ENCODE results near the gene PRR22. TPM values are rescaled to one million over a fixed set of nuclear protein-coding genes. Genes with fewer than 3 reads are reported as not detected.

PRR22 gene
- total and polyA plus RNA-seq, 2 donors (not counting 3 experiments of a cell fraction or from before 2014, with no cell fraction given) = 1.4 to 3.4 TPM

DNA sequence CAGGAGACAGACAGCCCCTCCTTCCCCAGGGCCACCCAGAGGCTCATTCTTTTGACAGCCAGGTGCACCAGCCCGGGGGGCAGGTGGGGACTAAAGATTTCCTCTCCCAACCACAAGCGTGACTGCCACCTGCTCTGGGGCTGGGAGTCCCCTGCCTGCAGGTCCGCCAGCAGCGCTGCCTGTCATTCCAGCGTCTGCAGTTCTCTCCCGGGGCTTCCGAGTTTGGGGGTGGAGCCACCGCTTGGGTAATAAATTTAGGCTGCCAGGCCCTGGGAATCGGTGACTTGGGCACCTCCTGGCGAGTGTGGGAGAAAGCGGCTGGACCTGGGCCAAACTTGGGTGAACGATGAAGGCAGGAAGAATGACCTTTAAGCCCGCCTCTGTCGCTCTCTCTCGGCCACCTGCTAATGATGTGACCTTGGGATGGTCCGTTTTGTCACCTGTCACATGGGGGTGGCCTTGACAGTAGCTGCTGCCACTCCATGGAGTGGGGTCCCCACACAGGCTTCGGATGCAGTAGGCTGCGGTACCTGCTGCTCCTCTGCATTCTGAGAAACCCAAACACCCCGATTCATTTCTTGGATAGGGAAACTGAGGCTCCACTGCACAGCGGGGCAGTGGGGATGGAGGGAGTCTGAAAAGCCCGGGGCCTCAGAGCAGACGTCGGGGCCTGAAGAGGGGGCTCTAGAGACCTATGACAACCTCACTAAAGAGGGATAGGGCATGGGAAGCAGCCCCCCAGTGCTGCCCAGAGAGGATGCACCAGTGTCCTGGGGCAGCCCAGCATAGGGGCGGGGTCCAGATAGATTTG lies 42.2 kb upstream of the PRR22 start:
- Histone ChIP-seq H3K79me2 (ENCODE audit: control insufficient read depth, insufficient read depth, low read length) (no peaks in the 10 kb centered on the region), H3K36me3 (ENCODE audit: control insufficient read depth in 2 of 2, extremely low read depth in 1 of 2, insufficient read depth in 2 of 2, low read length in 2 of 2) (no peaks in the 10 kb centered on the region), H3K9me3 (replicated peaks; ENCODE audit: control insufficient read depth, insufficient read depth, low read length) (no peaks in the 10 kb centered on the region), H3K27me3 (ENCODE audit: control insufficient read depth in 2 of 2, insufficient read depth in 2 of 2, low read length in 2 of 2) (peaks cover 0 to 3% of the 10 kb centered on the region in 2 experiments), H3K4me1 (ENCODE audit: control insufficient read depth, extremely low read depth, insufficient read depth, low read length) (peaks cover 7% of the 10 kb centered on the region), H3K4me3 (replicated peaks in 1 of 3; ENCODE audit: insufficient read depth in 1 of 3, low read depth in 1 of 3, low read length in 3 of 3) (no peak overlapping the region), H2AFZ (ENCODE audit: low read depth, low read length) (peak overlapping the region; percentile 70), H3K27ac (ENCODE audit: insufficient read depth, low read depth, low read length) (no peak overlapping the region), H4K20me1 (replicated peaks; ENCODE audit: control insufficient read depth, extremely low read depth, insufficient read depth, low read length) (no peaks in the 10 kb centered on the region), H3K4me2 (ENCODE audit: insufficient read depth, low read length) (no peak overlapping the region), H3K9ac (replicated peaks; ENCODE audit: extremely low read depth, insufficient read depth, low read length) (no peak overlapping the region), H3K9me1 (replicated peaks; ENCODE audit: control insufficient read depth, extremely low read depth, insufficient read depth, low read length) (no peaks in the 10 kb centered on the region)
- TF ChIP-seq MAX (IDR thresholded peaks at IDR 0.05; ENCODE audit: insufficient read depth, insufficient read length) (no peak), JUN (IDR thresholded peaks at IDR 0.05; ENCODE audit: borderline replicate concordance, insufficient read depth, insufficient read length, low read depth) (no peak), MYC (IDR thresholded peaks at IDR 0.05; ENCODE audit: low read depth, low read length) (no peak), FOS (IDR thresholded peaks at IDR 0.05; ENCODE audit: borderline replicate concordance, insufficient read depth, low read length) (no peak), CTCF (IDR thresholded peaks at IDR 0.05; ENCODE audit: extremely low read depth in 1 of 2, insufficient read depth in 1 of 2, low read depth in 1 of 2, low read length in 2 of 2) (no peak), EZH2 (IDR thresholded peaks at IDR 0.05; ENCODE audit: borderline replicate concordance, low read depth, low read length, severe bottlenecking) (no peak), POLR2AphosphoS5 (IDR thresholded peaks at IDR 0.05; ENCODE audit: insufficient read depth, low read depth, low read length) (no peak), GATA2 (IDR thresholded peaks at IDR 0.05; ENCODE audit: insufficient read depth, insufficient read length, low read depth, low read length) (no peak), POLR2A (IDR thresholded peaks at IDR 0.05; ENCODE audit: low read depth, low read length) (no peak)
- dilution Hi-C loops (cut with MboI; ENCODE audit: extremely low pct_ligation_motif_present, low sequenced_read_pairs) = no loop called here
- BruUV-seq (replicated peaks) = no TSS peak
- FAIRE-seq (no peak), DNase-seq (ENCODE audit: low read depth, low spot score) (no peak)
- ChIA-PET CTCF (interaction anchor here (1.0 to 3.1 kb wide), 3 partner anchors 22 to 137 kb away, joined by 3 to 42 read pairs (median 7); partner anchors contain the start of gene NRTN), POLR2A (interaction anchor here (2.5 to 3.2 kb wide), 2 partner anchors 23 to 77 kb away, joined by 14 read pairs; partner anchors contain the start of genes NDUFA11 and VMAC)
- intact Hi-C loops (cut with micrococcal nuclease) = no loop called here

Measured in endothelial cell of umbilical vein (primary cell).